Lung (tissue), 12 donors: ENCODE results near the gene SEPHS1. TPM values are rescaled to one million over a fixed set of nuclear protein-coding genes. Genes with fewer than 3 reads are reported as not detected.

ENCODE experiments used
- ATAC-seq: fragments of 200-7000 bp; cut with Tn5 transposase; one replicate; pipeline ENCODE4 v1.9.1; 2020; ENCODE audit warnings: moderate number of reproducible peaks; ENCODE audit not compliant: insufficient read depth, low FRiP score
- DNase-seq, 3 donors: peaks; one replicate each; pipeline ENCODE4 v3.0.0-alpha.2; 2013 to 2017
- H3K27ac ChIP-seq, 2 donors: one replicate each; pipeline ENCODE4 v1.5.1; 2013; ENCODE audit warnings: mild to moderate bottlenecking in 2 of 2, moderate library complexity in 2 of 2, control low read depth in 1 of 2, inconsistent platforms in 1 of 2, low read depth in 1 of 2, low read length in 1 of 2
- H3K27me3 ChIP-seq, 3 donors: one replicate each; pipeline ENCODE4 v1.5.1; 2013; ENCODE audit warnings: low read length in 2 of 3; ENCODE audit not compliant: control insufficient read depth in 3 of 3, insufficient read depth in 3 of 3
- H3K36me3 ChIP-seq, 4 donors: one replicate each; pipeline ENCODE4 v1.5.1; 2013; ENCODE audit warnings: low read length in 4 of 4, mild to moderate bottlenecking in 1 of 4, moderate library complexity in 1 of 4; ENCODE audit not compliant: control insufficient read depth in 4 of 4, insufficient read depth in 4 of 4
- H3K4me1 ChIP-seq, 5 donors: one replicate each; pipeline ENCODE4 v1.5.1; 2013; ENCODE audit warnings: low read length in 5 of 5, mild to moderate bottlenecking in 2 of 5, moderate library complexity in 1 of 5; ENCODE audit not compliant: control insufficient read depth in 5 of 5, insufficient read depth in 5 of 5
- H3K4me3 ChIP-seq: one replicate; pipeline ENCODE4 v1.5.1; 2013; ENCODE audit warnings: mild to moderate bottlenecking, control low read depth, moderate library complexity
- H3K9ac ChIP-seq, 2 donors: one replicate each; pipeline ENCODE4 v1.5.1; 2013; ENCODE audit warnings: low read length in 2 of 2, control low read depth in 1 of 2; ENCODE audit not compliant: insufficient read depth in 1 of 2
- H3K9me3 ChIP-seq, 4 donors: one replicate each; pipeline ENCODE4 v1.5.1; 2013; ENCODE audit warnings: low read length in 3 of 4, mild to moderate bottlenecking in 1 of 4, moderate library complexity in 1 of 4; ENCODE audit not compliant: control insufficient read depth in 4 of 4, insufficient read depth in 3 of 4
- CTCF ChIP-seq: IDR thresholded peaks from 2 replicates; pipeline ENCODE4 v1.5.1; 2012; ENCODE audit warnings: mild to moderate bottlenecking; ENCODE audit errors: control extremely low read depth, extremely low read depth
- WGBS, 2 donors: extraction: QIAGEN DNeasy Blood & Tissue Kit; methylation state at CpG; one replicate each; pipeline ENCODE4 v1.1.7; 2013; 5-methylcytosine and 5-hydroxymethylcytosine counted together
- polyA plus RNA-seq, 2 donors: library from polyadenylated mRNA; stranded (reverse); fragments of 200-250 nt; gene quantifications; one replicate each; pipeline ENCODE4 v1.2.1, GENCODE V29; 2013
- total RNA-seq, 2 donors: library from RNA; depleted of rRNA in 1 of 2; stranded (reverse); fragments of >200 nt in 1 of 2; gene quantifications; one replicate each; pipeline ENCODE4 v1.2.1, GENCODE V29; 2014 to 2021
- donor health status: control.
- donor health status: control.
- donor health status: Bipolar disorder and iron deficiency.
- donor health status: healthy.
- donor health status: DM: yes; HTN: yes; CAD: no.

Gene SEPHS1
- total and polyA plus RNA-seq, 4 donors: 19.5 to 47.3 (median 35.4) TPM

DNA sequence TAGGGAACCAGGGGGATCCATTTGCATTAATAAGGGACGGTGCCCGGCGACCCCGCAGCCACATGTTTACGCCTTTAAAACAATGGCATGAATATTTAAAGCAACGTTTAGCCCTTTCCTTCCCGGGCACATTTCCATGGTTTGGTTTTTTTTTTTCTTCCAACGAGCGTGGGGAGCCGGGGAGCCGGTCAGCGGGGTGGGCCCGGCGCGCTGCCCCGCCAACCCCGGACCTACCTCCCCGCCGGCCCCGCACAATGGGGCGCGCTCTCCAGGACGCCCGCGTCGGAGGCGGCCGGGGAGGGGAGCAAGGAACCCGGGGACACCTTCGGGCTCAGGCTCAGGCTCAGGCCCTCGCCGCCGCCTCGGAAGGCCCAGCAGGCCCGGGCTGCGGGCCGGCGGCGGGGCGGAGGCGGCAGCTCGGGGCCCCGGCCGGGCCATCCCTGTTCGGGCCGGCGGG, 1.0 kb downstream of the SEPHS1 start:
- WGBS, 2 donors: 1% methylated on average over 35 to 47 of the region's 47 CpGs
- DNase-seq (peak in 1 of 3 donors; percentile 57), ATAC-seq (no peak)
- Histone ChIP-seq H3K4me1 (peaks cover 0 to 36% (median 4%) of the 10 kb centered on the region in 5 donors), H3K9me3 (no peaks in the 10 kb centered on the region), H3K36me3 (peaks cover 0 to 2% (median 0%) of the 10 kb centered on the region in 4 donors), H3K9ac (peak overlapping the region; percentile 44 to 91), H3K27ac (peak overlapping the region; percentile 93 to 99), H3K27me3 (peaks cover 0 to 10% (median 10%) of the 10 kb centered on the region in 3 donors), H3K4me3 (peak overlapping the region; percentile 82)
- TF ChIP-seq CTCF: no peak

DNA sequence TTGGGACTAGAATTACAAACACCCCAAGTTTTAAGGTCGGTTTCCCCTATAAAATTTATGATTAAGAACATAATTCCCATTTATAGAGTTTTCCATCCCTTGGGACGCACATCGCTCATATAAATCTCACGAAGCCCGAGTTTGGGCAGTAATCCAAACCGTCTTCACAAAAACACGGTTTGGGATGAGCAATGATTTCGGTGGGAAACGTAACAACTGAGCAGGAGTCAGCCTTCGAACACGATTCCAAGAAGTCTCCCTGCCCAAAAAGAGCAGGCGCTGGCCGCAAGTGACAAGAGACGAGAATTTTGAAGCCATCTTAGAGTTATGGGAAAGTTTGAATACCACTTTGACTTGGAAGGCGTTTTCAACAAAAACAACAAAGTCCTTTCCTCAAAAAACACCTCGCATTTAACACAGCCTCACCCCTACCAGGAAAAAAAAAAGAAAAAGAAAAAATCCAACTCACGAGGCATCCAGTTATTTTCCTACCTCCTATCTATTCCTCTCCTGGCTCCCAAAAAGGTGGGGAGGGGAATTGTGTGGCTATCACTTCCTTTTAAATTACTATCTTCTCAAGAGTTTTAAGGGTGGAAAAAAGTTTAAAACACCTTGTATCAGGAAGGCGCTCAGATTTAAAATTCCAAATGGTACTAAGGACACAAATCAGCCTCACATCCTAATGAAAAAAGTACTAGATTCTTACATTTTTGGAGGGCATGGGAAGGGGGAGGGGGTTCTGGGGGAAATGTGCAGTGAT, 1.6 kb downstream of the SEPHS1 start:
- ATAC-seq (no peak), DNase-seq (peak; percentile 26 to 79 (median 70))
- Histone ChIP-seq H3K9ac (peak overlapping the region; percentile 44 to 91), H3K4me1 (peaks cover 0 to 36% (median 5%) of the 10 kb centered on the region in 5 donors), H3K9me3 (no peaks in the 10 kb centered on the region), H3K27ac (peak overlapping the region; percentile 93 to 99), H3K36me3 (peaks cover 0 to 2% (median 0%) of the 10 kb centered on the region in 4 donors), H3K4me3 (peak overlapping the region; percentile 82), H3K27me3 (peaks cover 0 to 4% (median 4%) of the 10 kb centered on the region in 3 donors)
- TF ChIP-seq CTCF: no peak
- WGBS, 2 donors: 24 to 32% methylated on average over 18 of the region's 18 CpGs

DNA sequence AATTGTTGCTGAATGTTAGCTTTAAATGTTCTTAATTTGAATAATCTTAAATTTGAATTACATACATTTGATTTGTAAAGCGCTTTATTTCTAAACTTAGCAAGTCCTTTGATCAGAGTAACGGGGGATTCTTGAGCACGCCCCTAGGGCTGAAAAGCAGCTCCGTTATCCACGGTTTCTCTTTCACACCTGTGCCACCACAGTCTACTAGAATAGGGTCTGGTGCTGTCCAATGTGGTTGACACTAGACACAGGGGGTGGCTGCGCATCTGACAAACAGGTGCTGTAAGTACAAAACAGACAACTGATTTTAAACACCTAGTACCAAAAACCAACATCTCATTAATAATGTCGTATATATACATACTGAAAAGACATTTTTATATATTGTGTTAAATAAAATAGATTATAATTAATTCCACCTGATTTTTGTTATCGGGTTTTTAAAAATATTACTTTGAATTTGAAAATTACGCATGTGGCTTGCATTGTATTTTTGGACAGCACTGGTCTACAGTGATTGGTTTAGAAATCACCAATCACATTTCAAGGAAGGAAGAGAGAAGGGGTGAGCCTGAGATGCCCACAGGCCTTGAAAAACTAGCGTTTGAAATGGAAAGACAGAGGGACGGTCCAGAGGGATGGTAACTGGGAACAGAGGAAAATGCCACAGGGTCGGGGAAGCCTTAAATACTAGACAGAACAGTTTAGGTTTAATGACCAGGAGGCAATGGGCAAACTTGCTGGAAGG, 7.3 kb downstream of the SEPHS1 start:
- Histone ChIP-seq H3K9me3 (no peaks in the 10 kb centered on the region), H3K27me3 (no peaks in the 10 kb centered on the region), H3K27ac (no peak overlapping the region), H3K4me1 (peaks cover 0 to 46% (median 11%) of the 10 kb centered on the region in 5 donors), H3K9ac (no peak overlapping the region), H3K36me3 (peaks cover 0 to 22% (median 7%) of the 10 kb centered on the region in 4 donors), H3K4me3 (no peak overlapping the region)
- no peak for ATAC-seq
- DNase-seq: no peak
- TF ChIP-seq CTCF: no peak
- WGBS, 2 donors: 90 to 92% methylated on average over 12 of the region's 12 CpGs
